Measurements from ENCODE around the gene RAVER2.

The RAVER2 gene

GRCh38 chr1:64834734-64835133, 89.9 kb downstream of the RAVER2 start:
- Histone ChIP-seq H3K27ac (peak overlapping the region; percentile 17), H3K4me1 (ENCODE audit: control insufficient read depth in 1 of 2, insufficient read depth in 1 of 2, low read depth in 1 of 2, low read length in 1 of 2) (no peaks in the 10 kb centered on the region), H3K27me3 (no peaks in the 10 kb centered on the region), H3K4me3 (ENCODE audit: low read depth in 1 of 2, low read length in 1 of 2) (no peak overlapping the region), H3K36me3 (peaks cover 96% of the 10 kb centered on the region), H3K9me3 (no peaks in the 10 kb centered on the region)
- no peak for TF ChIP-seq CTCF (IDR thresholded peaks at IDR 0.05)

GRCh38 chr1:64836802-64837201, 91.9 kb downstream of the RAVER2 start:
- no peak for TF ChIP-seq CTCF (IDR thresholded peaks at IDR 0.05)
- Histone ChIP-seq H3K4me3 (ENCODE audit: low read depth in 1 of 2, low read length in 1 of 2) (no peak overlapping the region), H3K36me3 (peaks cover 98% of the 10 kb centered on the region), H3K4me1 (ENCODE audit: control insufficient read depth in 1 of 2, insufficient read depth in 1 of 2, low read depth in 1 of 2, low read length in 1 of 2) (no peaks in the 10 kb centered on the region), H3K9me3 (no peaks in the 10 kb centered on the region), H3K27me3 (no peaks in the 10 kb centered on the region), H3K27ac (no peak overlapping the region)

- Histone ChIP-seq H3K27ac (no peak overlapping the region), H3K4me1 (ENCODE audit: control insufficient read depth in 1 of 2, insufficient read depth in 1 of 2, low read depth in 1 of 2, low read length in 1 of 2) (no peaks in the 10 kb centered on the region)
Observed at GRCh38 chr1:64838486-64838885, 93.6 kb downstream of the RAVER2 start.

GRCh38 chr1:64839261-64839660, 94.4 kb downstream of the RAVER2 start:
- Histone ChIP-seq H3K27ac (no peak overlapping the region), H3K27me3 (no peaks in the 10 kb centered on the region), H3K4me1 (ENCODE audit: control insufficient read depth in 1 of 2, insufficient read depth in 1 of 2, low read depth in 1 of 2, low read length in 1 of 2) (no peaks in the 10 kb centered on the region), H3K36me3 (peaks cover 97% of the 10 kb centered on the region), H3K4me3 (ENCODE audit: low read depth in 1 of 2, low read length in 1 of 2) (no peak overlapping the region), H3K9me3 (no peaks in the 10 kb centered on the region)
- no peak for TF ChIP-seq CTCF (IDR thresholded peaks at IDR 0.05)

More at GRCh38 chr1:64838486-64838885, 93.6 kb downstream of the RAVER2 start:
- Histone ChIP-seq H3K9me3 (no peaks in the 10 kb centered on the region), H3K27me3 (no peaks in the 10 kb centered on the region), H3K4me3 (ENCODE audit: low read depth in 1 of 2, low read length in 1 of 2) (no peak overlapping the region), H3K36me3 (peaks cover 97% of the 10 kb centered on the region)
- TF ChIP-seq CTCF (IDR thresholded peaks at IDR 0.05), result no peak

GRCh38 chr1:64839732-64840405, 95.0 kb downstream of the RAVER2 start:
- H3K27ac ChIP-seq, result no peak overlapping the region
- H3K4me1 ChIP-seq (ENCODE audit: control insufficient read depth in 1 of 2, insufficient read depth in 1 of 2, low read depth in 1 of 2, low read length in 1 of 2), result no peaks in the 10 kb centered on the region
- H3K4me3 ChIP-seq (ENCODE audit: low read depth in 1 of 2, low read length in 1 of 2), result no peak overlapping the region
- H3K9me3 ChIP-seq, result no peaks in the 10 kb centered on the region
- H3K36me3 ChIP-seq, result peaks cover 97% of the 10 kb centered on the region
- H3K27me3 ChIP-seq, result no peaks in the 10 kb centered on the region
- TF ChIP-seq CTCF (IDR thresholded peaks at IDR 0.05), result no peak
